Memory B cell (primary cell): ENCODE data around the gene MICU1.
A peak's percentile ranks its signal among the peaks of the same experiment; 100 is the strongest.
"Not testable (repeated sequence)": the region's sequence is repeated elsewhere in the genome, so short reads cannot be mapped to it uniquely, and the experiment has no call there.

Experiments
- ATAC-seq: fragments of 150-1000 bp; cut with Tn5 transposase; 2 replicates; pipeline ENCODE4 v1.10.0; 2021; ENCODE audit warnings: low read depth, mild to moderate bottlenecking, moderate library complexity
- DNase-seq, 2 donors: peaks; one replicate each; pipeline ENCODE4 v3.0.0; 2022; ENCODE audit warnings: low spot score in 2 of 2
- H3K27ac Mint-ChIP-seq: one replicate; pipeline ENCODE4 v1.8.0; 2022; ENCODE audit warnings: mild to moderate bottlenecking, moderate library complexity, mixed read lengths
- H3K27me3 Mint-ChIP-seq: one replicate; pipeline ENCODE4 v1.8.0; 2022; ENCODE audit warnings: mixed read lengths
- H3K36me3 Mint-ChIP-seq: one replicate; pipeline ENCODE4 v1.8.0; 2022; ENCODE audit warnings: mild to moderate bottlenecking, mixed read lengths
- H3K4me1 Mint-ChIP-seq: one replicate; pipeline ENCODE4 v1.8.0; 2022; ENCODE audit warnings: mixed read lengths
- H3K4me3 Mint-ChIP-seq: one replicate; pipeline ENCODE4 v1.8.0; 2022; ENCODE audit warnings: mild to moderate bottlenecking, moderate library complexity, mixed read lengths
- H3K9me3 Mint-ChIP-seq: one replicate; pipeline ENCODE4 v1.8.0; 2022; ENCODE audit warnings: mixed read lengths

The MICU1 gene

GRCh38 chr10:72419241-72419640 lies 206.6 kb downstream of the MICU1 start:
- DNase-seq (no peak), ATAC-seq (no peak)
- H3K27ac Mint-ChIP-seq = no peak overlapping the region
- H3K4me3 Mint-ChIP-seq = no peak overlapping the region
- peaks cover 12% of the 10 kb centered on the region for H3K9me3 Mint-ChIP-seq
- H3K27me3 Mint-ChIP-seq = no peaks in the 10 kb centered on the region
- H3K4me1 Mint-ChIP-seq = no peaks in the 10 kb centered on the region
- peaks cover 52% of the 10 kb centered on the region for H3K36me3 Mint-ChIP-seq

- H3K4me1 Mint-ChIP-seq = no peaks in the 10 kb centered on the region
- no peak overlapping the region for H3K27ac Mint-ChIP-seq
- no peaks in the 10 kb centered on the region for H3K27me3 Mint-ChIP-seq
- ATAC-seq (no peak), DNase-seq (no peak)
- peaks cover 54% of the 10 kb centered on the region for H3K36me3 Mint-ChIP-seq
- H3K9me3 Mint-ChIP-seq = peaks cover 12% of the 10 kb centered on the region
- H3K4me3 Mint-ChIP-seq = no peak overlapping the region
Observed at GRCh38 chr10:72418679-72419078, 207.2 kb downstream of the MICU1 start.

GRCh38 chr10:72417971-72418370 lies 207.9 kb downstream of the MICU1 start:
- Mint-ChIP-seq H3K36me3 (peaks cover 52% of the 10 kb centered on the region), H3K4me3 (no peak overlapping the region), H3K4me1 (no peaks in the 10 kb centered on the region), H3K9me3 (peaks cover 12% of the 10 kb centered on the region), H3K27me3 (no peaks in the 10 kb centered on the region), H3K27ac (no peak overlapping the region)
- no peak for DNase-seq
- ATAC-seq = no peak

GRCh38 chr10:72416661-72417060 lies 209.2 kb downstream of the MICU1 start:
- no peak overlapping the region for H3K4me3 Mint-ChIP-seq
- H3K27me3 Mint-ChIP-seq = no peaks in the 10 kb centered on the region
- ATAC-seq (no peak), DNase-seq (no peak)
- peaks cover 8% of the 10 kb centered on the region for H3K9me3 Mint-ChIP-seq
- H3K27ac Mint-ChIP-seq = no peak overlapping the region
- H3K36me3 Mint-ChIP-seq = peaks cover 46% of the 10 kb centered on the region
- H3K4me1 Mint-ChIP-seq = no peaks in the 10 kb centered on the region

- Mint-ChIP-seq H3K4me3 (no peak overlapping the region), H3K36me3 (peaks cover 35% of the 10 kb centered on the region), H3K27ac (no peak overlapping the region), H3K27me3 (no peaks in the 10 kb centered on the region), H3K4me1 (no peaks in the 10 kb centered on the region), H3K9me3 (peaks cover 7% of the 10 kb centered on the region)
- no peak for ATAC-seq
- no peak for DNase-seq
Observed at GRCh38 chr10:72414642-72415041, 211.2 kb downstream of the MICU1 start.

- no peaks in the 10 kb centered on the region for H3K27me3 Mint-ChIP-seq
- no peaks in the 10 kb centered on the region for H3K9me3 Mint-ChIP-seq
- peaks cover 10% of the 10 kb centered on the region for H3K4me1 Mint-ChIP-seq
- peaks cover 20% of the 10 kb centered on the region for H3K36me3 Mint-ChIP-seq
- ATAC-seq (no peak), DNase-seq (no peak)
- no peak overlapping the region for H3K27ac Mint-ChIP-seq
- no peak overlapping the region for H3K4me3 Mint-ChIP-seq
Observed at GRCh38 chr10:72409167-72409566, 216.7 kb downstream of the MICU1 start.

- Mint-ChIP-seq H3K4me3 (no peak overlapping the region), H3K27me3 (no peaks in the 10 kb centered on the region), H3K27ac (peak overlapping the region; percentile 54), H3K36me3 (peaks cover 21% of the 10 kb centered on the region), H3K4me1 (peaks cover 10% of the 10 kb centered on the region), H3K9me3 (no peaks in the 10 kb centered on the region)
- ATAC-seq (no peak), DNase-seq (no peak)
Observed at GRCh38 chr10:72407927-72408600, 217.8 kb downstream of the MICU1 start.

GRCh38 chr10:72407471-72407870 lies 218.4 kb downstream of the MICU1 start:
- Mint-ChIP-seq H3K9me3 (no peaks in the 10 kb centered on the region), H3K4me3 (no peak overlapping the region)

GRCh38 chr10:72395581-72395980 lies 230.3 kb downstream of the MICU1 start:
- H3K27ac Mint-ChIP-seq, H3K9me3 Mint-ChIP-seq, H3K27me3 Mint-ChIP-seq, ATAC-seq, H3K4me1 Mint-ChIP-seq, H3K4me3 Mint-ChIP-seq, DNase-seq: not testable (repeated sequence)
- H3K36me3 Mint-ChIP-seq = peaks cover 32% of the 10 kb centered on the region

More at GRCh38 chr10:72407471-72407870, 218.4 kb downstream of the MICU1 start:
- H3K27me3 Mint-ChIP-seq = no peaks in the 10 kb centered on the region
- peak overlapping the region; percentile 54 for H3K27ac Mint-ChIP-seq
- H3K36me3 Mint-ChIP-seq = peaks cover 20% of the 10 kb centered on the region
- DNase-seq (no peak), ATAC-seq (no peak)
- peaks cover 10% of the 10 kb centered on the region for H3K4me1 Mint-ChIP-seq

- DNase-seq (no peak), ATAC-seq (no peak)
- Mint-ChIP-seq H3K27me3 (no peaks in the 10 kb centered on the region), H3K9me3 (no peaks in the 10 kb centered on the region), H3K4me3 (no peak overlapping the region), H3K27ac (no peak overlapping the region), H3K36me3 (peaks cover 28% of the 10 kb centered on the region), H3K4me1 (peaks cover 5% of the 10 kb centered on the region)
Observed at GRCh38 chr10:72392571-72392970, 233.3 kb downstream of the MICU1 start.

- H3K4me1 Mint-ChIP-seq = peaks cover 3% of the 10 kb centered on the region
- H3K27ac Mint-ChIP-seq = no peak overlapping the region
- H3K27me3 Mint-ChIP-seq = no peaks in the 10 kb centered on the region
- ATAC-seq (no peak), DNase-seq (no peak)
- peaks cover 15% of the 10 kb centered on the region for H3K36me3 Mint-ChIP-seq
- no peak overlapping the region for H3K4me3 Mint-ChIP-seq
- no peaks in the 10 kb centered on the region for H3K9me3 Mint-ChIP-seq
Observed at GRCh38 chr10:72390764-72391163, 235.1 kb downstream of the MICU1 start.

GRCh38 chr10:72389716-72390115 lies 236.2 kb downstream of the MICU1 start:
- Mint-ChIP-seq H3K4me1 (peaks cover 6% of the 10 kb centered on the region), H3K4me3 (no peak overlapping the region), H3K36me3 (peaks cover 12% of the 10 kb centered on the region), H3K9me3 (no peaks in the 10 kb centered on the region), H3K27me3 (no peaks in the 10 kb centered on the region), H3K27ac (no peak overlapping the region)
- no peak for ATAC-seq
- DNase-seq = no peak

- H3K36me3 Mint-ChIP-seq = peaks cover 12% of the 10 kb centered on the region
- H3K4me1 Mint-ChIP-seq = peaks cover 6% of the 10 kb centered on the region
- no peak overlapping the region for H3K27ac Mint-ChIP-seq
- ATAC-seq (no peak), DNase-seq (no peak)
- no peaks in the 10 kb centered on the region for H3K9me3 Mint-ChIP-seq
- no peaks in the 10 kb centered on the region for H3K27me3 Mint-ChIP-seq
- no peak overlapping the region for H3K4me3 Mint-ChIP-seq
Observed at GRCh38 chr10:72389014-72389413, 236.9 kb downstream of the MICU1 start.

GRCh38 chr10:72388062-72388461 lies 237.8 kb downstream of the MICU1 start:
- DNase-seq (no peak), ATAC-seq (no peak)
- Mint-ChIP-seq H3K27me3 (no peaks in the 10 kb centered on the region), H3K36me3 (peaks cover 8% of the 10 kb centered on the region), H3K4me3 (no peak overlapping the region), H3K4me1 (peaks cover 6% of the 10 kb centered on the region), H3K27ac (no peak overlapping the region), H3K9me3 (no peaks in the 10 kb centered on the region)

- ATAC-seq (no peak), DNase-seq (no peak)
- peaks cover 4% of the 10 kb centered on the region for H3K36me3 Mint-ChIP-seq
- H3K27me3 Mint-ChIP-seq = no peaks in the 10 kb centered on the region
- H3K27ac Mint-ChIP-seq = no peak overlapping the region
- peaks cover 2% of the 10 kb centered on the region for H3K4me1 Mint-ChIP-seq
- H3K4me3 Mint-ChIP-seq = no peak overlapping the region
- H3K9me3 Mint-ChIP-seq = no peaks in the 10 kb centered on the region
Observed at GRCh38 chr10:72386916-72387586, 238.8 kb downstream of the MICU1 start.
